Stimulated activated CD8-positive, alpha-beta memory T cell treated with anti-CD3 and anti-CD28 coated beads, Interleukin-2, amount 100 ng/mL, for 1 hour (primary cell): ENCODE results near the gene CATSPER2.
"Not testable (repeated sequence)": the region's sequence is repeated elsewhere in the genome, so short reads cannot be mapped to it uniquely, and the experiment has no call there.

Experiments
- DNase-seq, 2 donors: peaks; one replicate each; pipeline ENCODE4 v3.0.0-alpha.2; 2020; ENCODE audit warnings: low read depth in 2 of 2

The CATSPER2 gene

DNA sequence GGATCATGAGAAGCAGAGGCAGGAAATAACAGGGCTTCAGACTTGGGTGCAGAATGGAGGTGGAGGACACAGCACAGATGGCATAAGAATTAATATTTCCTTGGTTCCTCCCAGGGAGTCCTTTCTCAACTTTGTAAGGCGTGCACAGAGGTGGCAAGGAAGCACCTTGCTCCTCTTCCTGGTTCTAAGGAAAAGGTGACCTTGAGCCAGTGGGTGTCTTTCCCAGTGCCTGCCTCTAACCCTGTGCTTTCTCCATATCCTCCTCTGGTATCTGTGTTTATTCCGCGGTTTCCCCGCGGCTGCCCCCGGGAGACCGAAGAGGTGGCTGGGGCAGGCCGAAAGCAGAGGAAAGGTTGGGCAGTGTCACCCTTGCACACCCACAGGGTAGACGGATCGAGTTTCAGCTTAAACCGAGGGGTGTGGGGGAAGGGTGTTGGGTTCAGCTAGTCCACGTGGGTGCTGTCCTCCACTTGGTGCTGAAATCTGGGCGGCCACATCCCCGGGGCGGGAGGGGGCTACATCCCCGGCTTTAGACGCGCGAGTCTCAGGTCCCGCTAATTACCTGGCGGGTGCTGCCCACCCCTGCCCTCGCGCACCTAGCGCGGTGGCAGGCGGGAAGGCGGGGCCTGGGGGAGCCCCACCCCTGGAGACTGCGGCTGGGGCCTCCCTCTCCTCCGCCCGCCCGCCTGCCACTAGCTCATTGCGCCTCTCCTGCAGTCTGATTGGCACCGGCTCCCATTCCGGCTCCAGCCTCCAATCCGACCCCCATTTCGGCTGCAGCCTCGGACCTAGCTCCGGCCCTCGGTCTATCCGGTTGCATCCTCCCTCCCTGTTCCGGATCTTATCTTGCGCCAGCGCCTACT, 55.1 kb downstream of the CATSPER2 start, which contains the start of gene CKMT1B:
Gene CKMT1B (plus strand): TSS at position 700 of the 863 bp plus-strand sequence. CDS start 192 bp downstream, outside the sequence.
- DNase-seq: not testable (repeated sequence)

DNA sequence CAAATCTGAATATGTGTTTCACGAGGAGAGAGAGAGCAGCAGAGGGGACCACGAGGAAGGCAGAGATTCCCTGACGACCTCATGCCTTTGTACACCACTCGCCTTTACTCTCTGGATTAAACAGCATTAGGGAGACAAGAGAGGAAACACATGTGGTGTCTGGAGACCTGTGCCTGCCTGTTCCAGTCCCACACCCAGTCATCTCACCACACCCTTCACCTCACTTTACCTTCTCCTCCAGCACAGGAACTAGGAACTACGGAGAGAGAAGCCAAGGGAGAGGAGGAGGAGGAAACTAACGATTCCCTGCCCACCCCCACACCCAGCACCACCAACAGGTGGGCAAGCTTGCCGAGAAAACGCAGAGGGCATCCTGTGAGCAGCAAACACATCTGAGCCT, 55.8 kb downstream of the CATSPER2 start:
- DNase-seq: not testable (repeated sequence)

DNA sequence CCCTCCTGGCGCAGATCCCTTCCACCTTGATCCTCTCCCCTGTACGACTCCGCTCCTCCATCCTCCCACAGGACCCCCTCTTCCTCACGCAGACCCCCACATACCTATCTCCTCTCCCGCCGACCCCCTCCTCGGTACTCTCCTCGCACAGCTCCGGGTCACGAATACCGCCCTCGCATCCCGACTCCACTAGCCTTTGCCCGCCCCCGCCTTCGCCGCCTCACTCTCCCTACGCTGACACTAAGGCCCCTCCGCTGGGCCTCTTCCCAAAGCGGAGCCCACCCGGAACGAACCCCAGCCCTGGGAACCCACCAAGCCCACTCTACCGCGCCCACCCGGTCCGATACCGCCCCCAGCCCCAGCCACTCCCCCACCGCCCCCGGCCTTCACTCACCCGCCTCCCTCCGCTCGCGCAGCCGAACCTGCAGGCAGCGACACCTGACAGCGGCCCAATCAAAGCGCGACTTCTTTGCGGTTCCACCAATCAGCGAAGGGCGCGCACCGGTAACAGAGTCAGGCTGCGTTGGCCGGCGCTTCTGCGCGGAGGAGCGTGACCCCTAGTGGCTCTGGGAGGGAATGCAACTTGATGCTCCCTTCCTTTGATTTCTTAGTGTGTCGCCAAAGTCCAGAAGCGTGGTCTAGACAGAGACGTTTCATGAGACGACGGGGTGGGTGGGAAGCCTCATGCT, 58.7 kb downstream of the CATSPER2 start, which contains the start of gene PPIP5K1:
Gene PPIP5K1 (minus strand): TSS at position 431 of the 689 bp plus-strand sequence. CDS start 5,704 bp downstream, outside the sequence.
- not testable (repeated sequence) for DNase-seq
